Smooth muscle cell of the pulmonary artery (primary cell): ENCODE measurements around the gene ZNF419. TPM values are rescaled to one million over a fixed set of nuclear protein-coding genes. Genes with fewer than 3 reads are reported as not detected.

Experiments
- total RNA-seq: library from RNA; depleted of rRNA; stranded (reverse); fragments of >200 nt; gene quantifications from 2 replicates; pipeline ENCODE4 v1.2.3, GENCODE V29; 2014

The ZNF419 gene
- total RNA-seq, result 13.8 and 13.9 TPM in 2 replicates

GRCh38 chr19:57487477-57488298, at the start of gene ZNF419:
ZNF419 (plus strand) TSS chr19:57487750; CDS start chr19:57487951, 201 bp downstream.

GRCh38 chr19:57477191-57478008, 10.2 kb upstream of the ZNF419 start, which contains the start of gene ZNF772:
ZNF772 (minus strand) TSS chr19:57477566; CDS start chr19:57477309, 257 bp downstream.

GRCh38 chr19:57499680-57500395, 12.3 kb downstream of the ZNF419 start, which contains the start of gene ZNF773:
ZNF773 (plus strand) TSS chr19:57499938; CDS start chr19:57500081, 143 bp downstream.

GRCh38 chr19:57527136-57527881, 39.8 kb downstream of the ZNF419 start, which contains the start of gene ZNF549:
ZNF549 (plus strand) TSS chr19:57527356; CDS start chr19:57527574, 218 bp downstream.

Other genes with a start within 250 kb of the ZNF419 start
- gene ZNF805, start 247.1 kb upstream of the ZNF419 start, total RNA-seq, result 38.6 and 40.7 TPM in 2 replicates
- gene ZNF460, start 207.3 kb upstream of the ZNF419 start, total RNA-seq, result 125 and 136 TPM in 2 replicates
- 11.2 and 12.3 TPM in 2 replicates for gene ZNF543, start 167.3 kb upstream of the ZNF419 start, total RNA-seq
- 9.5 and 10.9 TPM in 2 replicates for gene ZNF304, start 136.5 kb upstream of the ZNF419 start, total RNA-seq
- 6.6 and 7.5 TPM in 2 replicates for gene TRAPPC2B, start 124.2 kb upstream of the ZNF419 start, total RNA-seq
- 3.7 and 3.8 TPM in 2 replicates for gene ZNF547, start 124.2 kb upstream of the ZNF419 start, total RNA-seq
- gene ZNF548, start 97.9 kb upstream of the ZNF419 start, total RNA-seq, result 18.8 and 21.2 TPM in 2 replicates
- 13.8 and 14.2 TPM in 2 replicates for gene ZNF17, start 76.6 kb upstream of the ZNF419 start, total RNA-seq
- 10.0 and 15.4 TPM in 2 replicates for gene ZNF749, start 52.4 kb upstream of the ZNF419 start, total RNA-seq
- 0.72 and 0.76 TPM in 2 replicates for gene VN1R1, start 30.6 kb upstream of the ZNF419 start, total RNA-seq
- gene ZNF772, start 10.2 kb upstream of the ZNF419 start, total RNA-seq, result 17.5 and 19.9 TPM in 2 replicates
- gene ZNF773, start 12.2 kb downstream of the ZNF419 start, total RNA-seq, result 13.7 and 22.1 TPM in 2 replicates
- gene ZNF549, start 39.6 kb downstream of the ZNF419 start, total RNA-seq, result 6.5 and 7.2 TPM in 2 replicates
- gene ZNF550, start 72.1 kb downstream of the ZNF419 start, total RNA-seq, result 9.1 and 13.0 TPM in 2 replicates
- 5.4 and 5.5 TPM in 2 replicates for gene ZNF416, start 91.2 kb downstream of the ZNF419 start, total RNA-seq
- 5.2 and 6.8 TPM in 2 replicates for gene ZIK1, start 96.4 kb downstream of the ZNF419 start, total RNA-seq
- gene ZNF530, start 112.1 kb downstream of the ZNF419 start, total RNA-seq, result 2.1 and 2.3 TPM in 2 replicates
- gene ZNF134, start 126.5 kb downstream of the ZNF419 start, total RNA-seq, result 20.7 and 21.9 TPM in 2 replicates
- 10.8 and 11.0 TPM in 2 replicates for gene ZNF211, start 145.4 kb downstream of the ZNF419 start, total RNA-seq
- gene ZSCAN4, start 181.2 kb downstream of the ZNF419 start, total RNA-seq, result 0.07 TPM in 1 of 2 replicates, not detected in the other
- gene ZNF551, start 194.2 kb downstream of the ZNF419 start, total RNA-seq, result 5.3 and 5.7 TPM in 2 replicates
- 7.0 and 8.1 TPM in 2 replicates for gene ZNF154, start 221.5 kb downstream of the ZNF419 start, total RNA-seq
- gene ZNF671, start 239.9 kb downstream of the ZNF419 start, total RNA-seq, result 9.5 and 11.7 TPM in 2 replicates